OCI-LY3 (cell line): ENCODE measurements around the gene NFIB.

Experiments used
- CTCF ChIP-seq: fragments of 200-600, 300-600 bp; sonication (generic); IDR thresholded peaks from 2 replicates; pipeline ENCODE4 v1.5.1; 2014; ENCODE audit warnings: antibody characterized with exemption, low read length, low read depth
- EZH2phosphoT487 ChIP-seq: fragments of 200-600 bp; shearing (Covaris generic); IDR thresholded peaks from 2 replicates; pipeline ENCODE4 v1.6.1; 2018; ENCODE audit warnings: antibody characterized with exemption, mixed run types, low read depth

- TF ChIP-seq CTCF (no peak), EZH2phosphoT487 (no peak)
These were observed 10.2 kb upstream of the NFIB start for GRCh38 chr9:14323985-14324650.
